GM13977 (cell line): ENCODE data around the gene PTPRA.
A peak's percentile ranks its signal among the peaks of the same experiment; 100 is the strongest.

ENCODE experiments used
- DNase-seq: peaks from one replicate; pipeline ENCODE4 v3.0.0; 2012; ENCODE audit warnings: low spot score
- in situ Hi-C: fragments of 300-500 bp; cut with MboI; formaldehyde crosslinking; loops from one replicate; pipeline ENCODE4 v1.12.0; 2022; ENCODE audit warnings: low sequenced_read_pairs, low pct_unique_long_range_greater_than_20kb, mixed read lengths, inconsistent platforms; ENCODE audit not compliant: unreplicated experiment
- TF ChIP-seq, protein P1 (sequence below): IDR thresholded peaks from 2 replicates; pipeline ENCODE4 v1.5.1; 2012; ENCODE audit warnings: mild to moderate bottlenecking, control low read depth; ENCODE audit not compliant: insufficient read depth; ENCODE audit errors: extremely low read depth, missing control alignments

PTPRA gene

GRCh38 chr20:2865630-2866029, 7.7 kb upstream of the PTPRA start:
- DNase-seq: no peak
- in situ Hi-C loops: no loop called here
- TF ChIP-seq, protein P1, sequence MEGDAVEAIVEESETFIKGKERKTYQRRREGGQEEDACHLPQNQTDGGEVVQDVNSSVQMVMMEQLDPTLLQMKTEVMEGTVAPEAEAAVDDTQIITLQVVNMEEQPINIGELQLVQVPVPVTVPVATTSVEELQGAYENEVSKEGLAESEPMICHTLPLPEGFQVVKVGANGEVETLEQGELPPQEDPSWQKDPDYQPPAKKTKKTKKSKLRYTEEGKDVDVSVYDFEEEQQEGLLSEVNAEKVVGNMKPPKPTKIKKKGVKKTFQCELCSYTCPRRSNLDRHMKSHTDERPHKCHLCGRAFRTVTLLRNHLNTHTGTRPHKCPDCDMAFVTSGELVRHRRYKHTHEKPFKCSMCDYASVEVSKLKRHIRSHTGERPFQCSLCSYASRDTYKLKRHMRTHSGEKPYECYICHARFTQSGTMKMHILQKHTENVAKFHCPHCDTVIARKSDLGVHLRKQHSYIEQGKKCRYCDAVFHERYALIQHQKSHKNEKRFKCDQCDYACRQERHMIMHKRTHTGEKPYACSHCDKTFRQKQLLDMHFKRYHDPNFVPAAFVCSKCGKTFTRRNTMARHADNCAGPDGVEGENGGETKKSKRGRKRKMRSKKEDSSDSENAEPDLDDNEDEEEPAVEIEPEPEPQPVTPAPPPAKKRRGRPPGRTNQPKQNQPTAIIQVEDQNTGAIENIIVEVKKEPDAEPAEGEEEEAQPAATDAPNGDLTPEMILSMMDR: peak; percentile 19

DNA sequence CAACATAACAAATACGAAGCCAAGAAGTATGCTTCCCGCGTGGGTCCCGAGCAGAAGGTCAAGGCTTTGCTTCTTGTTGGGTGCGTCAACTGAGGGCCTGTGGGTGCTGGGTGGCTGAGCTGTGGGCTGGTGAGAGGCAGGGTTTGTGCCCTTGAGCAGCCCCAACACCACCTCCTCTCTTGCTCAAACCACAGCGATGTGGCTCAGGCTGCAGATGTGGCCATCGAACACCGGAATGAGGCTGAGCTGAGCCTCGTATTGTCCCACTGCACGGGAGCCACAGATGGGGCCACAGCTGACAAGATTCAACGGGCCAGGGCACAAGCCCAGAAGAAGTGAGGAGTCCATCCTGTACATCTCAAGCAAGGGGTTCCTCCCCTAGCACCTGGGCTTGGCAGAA, 7.0 kb upstream of the PTPRA start:
- in situ Hi-C loops: no loop called here
- TF ChIP-seq, protein P1: no peak
- no peak for DNase-seq

GRCh38 chr20:2867081-2867864, 6.0 kb upstream of the PTPRA start:
- DNase-seq: no peak
- in situ Hi-C loops: no loop called here
- TF ChIP-seq, protein P1: no peak

GRCh38 chr20:2869381-2869780, 3.9 kb upstream of the PTPRA start:
- TF ChIP-seq, protein P1: no peak
- DNase-seq: no peak
- in situ Hi-C loops: no loop called here

GRCh38 chr20:2871111-2871465, 2.2 kb upstream of the PTPRA start:
- DNase-seq: no peak
- TF ChIP-seq, protein P1: no peak
- in situ Hi-C loops: loop anchor here (10.0 kb wide), 1 partner anchor 104 kb away; no protein-coding TSS in a partner anchor

- in situ Hi-C loops: loop anchor here (10.0 kb wide), 1 partner anchor 103 kb away; no protein-coding TSS in a partner anchor
- DNase-seq: no peak
- TF ChIP-seq, protein P1: no peak
These were observed 1.4 kb upstream of the PTPRA start for GRCh38 chr20:2871661-2872458.
